Activated CD8-positive, alpha-beta T cell treated with anti-CD3 and anti-CD28 coated beads for 36 hours (primary cell): ENCODE results near the gene ACAP3. TPM values are rescaled to one million over a fixed set of nuclear protein-coding genes. Genes with fewer than 3 reads are reported as not detected.

Source experiments
- ATAC-seq: fragments of 200-7000 bp; cut with Tn5 transposase; one replicate; pipeline ENCODE4 v1.10.0; 2021; ENCODE audit warnings: mild to moderate bottlenecking, moderate library complexity
- CTCF ChIA-PET: fragments of 350-600 bp; sonication (Branson Sonifier 250); formaldehyde crosslinking; loops from one replicate; lab custom pipeline; 2021; ENCODE audit warnings: antibody characterized with exemption; lab: Charles Lee
- POLR2A ChIA-PET: fragments of 350-600 bp; sonication (Branson Sonifier 250); formaldehyde crosslinking; loops from one replicate; lab custom pipeline; 2021; ENCODE audit warnings: antibody characterized with exemption; lab: Charles Lee
- DNase-seq: peaks from one replicate; pipeline ENCODE4 v3.0.0-alpha.2; 2020
- H3K27ac Mint-ChIP-seq: one replicate; pipeline ENCODE4 v1.8.0; 2021; ENCODE audit warnings: mild to moderate bottlenecking, mixed read lengths
- H3K27me3 Mint-ChIP-seq: one replicate; pipeline ENCODE4 v1.8.0; 2021; ENCODE audit warnings: mixed read lengths
- H3K36me3 Mint-ChIP-seq: one replicate; pipeline ENCODE4 v1.8.0; 2021; ENCODE audit warnings: low read depth, mixed read lengths
- H3K4me1 Mint-ChIP-seq: one replicate; pipeline ENCODE4 v1.8.0; 2021; ENCODE audit warnings: low read depth, mixed read lengths
- H3K4me3 Mint-ChIP-seq: one replicate; pipeline ENCODE4 v1.8.0; 2021; ENCODE audit warnings: mild to moderate bottlenecking, moderate library complexity, mixed read lengths
- H3K9me3 Mint-ChIP-seq: one replicate; pipeline ENCODE4 v1.8.0; 2021; ENCODE audit warnings: mixed read lengths
- intact Hi-C: fragments of 100-400 bp; cut with micrococcal nuclease; formaldehyde crosslinking; loops from one replicate; pipeline ENCODE4 v1.10.0; 2022
- total RNA-seq, 2 experiments: library from RNA; stranded (reverse); gene quantifications; one replicate each; pipeline ENCODE4 v1.2.3, GENCODE V29; 2021
- TF ChIP-seq, protein P1 (sequence below): fragments of 200-600 bp; IDR thresholded peaks from one replicate; pipeline ENCODE4 v1.8.0; 2022; ENCODE audit warnings: antibody characterized with exemption, mild to moderate bottlenecking

Gene ACAP3
- total RNA-seq, 2 experiments from 2014 or later: 41.1 to 42.5 TPM

GRCh38 chr1:1273209-1273511 is 34.6 kb downstream of the ACAP3 start:
- H3K4me3 Mint-ChIP-seq: peak overlapping the region; percentile 90
- no peak for ATAC-seq
- H3K4me1 Mint-ChIP-seq: peaks cover 40% of the 10 kb centered on the region

DNA sequence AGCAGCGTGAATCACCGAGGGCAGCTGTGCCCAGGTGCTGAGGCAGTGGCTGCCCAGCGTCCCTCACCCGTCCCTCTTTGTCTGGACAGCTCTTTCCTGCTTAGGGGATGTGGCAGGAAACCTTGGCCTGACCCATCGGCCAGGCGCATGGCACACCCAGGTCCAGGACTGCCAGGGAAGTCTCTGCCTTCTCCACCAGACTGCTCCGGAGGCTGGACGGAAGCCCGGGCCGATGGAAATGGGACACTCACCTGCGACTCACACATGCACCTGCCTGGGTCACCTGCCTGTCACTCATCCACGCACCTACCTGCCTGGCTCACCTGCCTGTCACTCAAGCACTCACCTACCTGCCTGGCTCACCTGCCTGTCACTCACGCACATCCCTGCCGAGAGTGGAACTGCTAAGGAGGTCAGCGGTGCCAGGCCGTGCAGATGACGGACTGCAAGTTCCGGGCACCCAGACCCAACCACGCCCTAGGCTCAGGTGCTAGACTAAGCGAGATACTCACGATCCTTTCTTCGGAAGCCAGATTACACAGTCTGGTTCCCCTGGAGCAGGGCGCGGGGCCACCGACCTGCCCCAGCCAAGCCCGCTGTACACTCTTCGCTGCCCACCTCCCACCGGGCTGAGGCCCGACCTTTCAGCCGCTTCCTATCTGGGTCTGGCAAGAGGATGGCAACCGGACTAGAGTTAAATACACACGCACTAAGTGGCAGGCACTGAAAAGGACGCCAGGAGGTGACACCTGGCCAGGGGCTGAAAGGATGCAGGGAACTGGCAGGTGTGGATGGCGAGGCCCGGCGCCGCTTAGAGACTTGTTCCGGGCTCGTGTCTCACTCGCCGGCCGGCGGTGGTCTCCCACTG is 35.2 kb downstream of the ACAP3 start:
- H3K4me3 Mint-ChIP-seq: peak overlapping the region; percentile 90
- intact Hi-C loops: no loop called here
- ChIA-PET CTCF (interaction anchor here (1.6 to 2.3 kb wide), 2 partner anchors 150 to 239 kb away, joined by 3 to 9 read pairs; no protein-coding TSS in a partner anchor), POLR2A (interaction anchor here (0.9 to 1.1 kb wide), 3 partner anchors 9 to 151 kb away, joined by 3 read pairs; no protein-coding TSS in a partner anchor)
- peaks cover 25% of the 10 kb centered on the region for H3K36me3 Mint-ChIP-seq
- no peaks in the 10 kb centered on the region for H3K9me3 Mint-ChIP-seq
- H3K4me1 Mint-ChIP-seq: peaks cover 40% of the 10 kb centered on the region
- no peaks in the 10 kb centered on the region for H3K27me3 Mint-ChIP-seq
- peak overlapping the region; percentile 85 for H3K27ac Mint-ChIP-seq
- TF ChIP-seq, protein P1, sequence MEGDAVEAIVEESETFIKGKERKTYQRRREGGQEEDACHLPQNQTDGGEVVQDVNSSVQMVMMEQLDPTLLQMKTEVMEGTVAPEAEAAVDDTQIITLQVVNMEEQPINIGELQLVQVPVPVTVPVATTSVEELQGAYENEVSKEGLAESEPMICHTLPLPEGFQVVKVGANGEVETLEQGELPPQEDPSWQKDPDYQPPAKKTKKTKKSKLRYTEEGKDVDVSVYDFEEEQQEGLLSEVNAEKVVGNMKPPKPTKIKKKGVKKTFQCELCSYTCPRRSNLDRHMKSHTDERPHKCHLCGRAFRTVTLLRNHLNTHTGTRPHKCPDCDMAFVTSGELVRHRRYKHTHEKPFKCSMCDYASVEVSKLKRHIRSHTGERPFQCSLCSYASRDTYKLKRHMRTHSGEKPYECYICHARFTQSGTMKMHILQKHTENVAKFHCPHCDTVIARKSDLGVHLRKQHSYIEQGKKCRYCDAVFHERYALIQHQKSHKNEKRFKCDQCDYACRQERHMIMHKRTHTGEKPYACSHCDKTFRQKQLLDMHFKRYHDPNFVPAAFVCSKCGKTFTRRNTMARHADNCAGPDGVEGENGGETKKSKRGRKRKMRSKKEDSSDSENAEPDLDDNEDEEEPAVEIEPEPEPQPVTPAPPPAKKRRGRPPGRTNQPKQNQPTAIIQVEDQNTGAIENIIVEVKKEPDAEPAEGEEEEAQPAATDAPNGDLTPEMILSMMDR: no peak
- ATAC-seq (no peak), DNase-seq (peak; percentile 36)

More at GRCh38 chr1:1273209-1273511, 34.6 kb downstream of the ACAP3 start:
- intact Hi-C loops: no loop called here
- DNase-seq: no peak
- TF ChIP-seq, protein P1: no peak
- POLR2A ChIA-PET: interaction anchor here (0.6 to 1.4 kb wide), 6 partner anchors 10 to 230 kb away, joined by 3 to 4 read pairs (median 3); no protein-coding TSS in a partner anchor
- CTCF ChIA-PET: no interaction called here
- Mint-ChIP-seq H3K36me3 (peaks cover 24% of the 10 kb centered on the region), H3K27me3 (no peaks in the 10 kb centered on the region), H3K9me3 (no peaks in the 10 kb centered on the region), H3K27ac (peak overlapping the region; percentile 85)

GRCh38 chr1:1270813-1271212 is 36.9 kb downstream of the ACAP3 start:
- peaks cover 33% of the 10 kb centered on the region for H3K36me3 Mint-ChIP-seq
- no peaks in the 10 kb centered on the region for H3K9me3 Mint-ChIP-seq
- DNase-seq: no peak
- ChIA-PET POLR2A (interaction anchor here (0.9 to 1.5 kb wide), 3 partner anchors 20 to 102 kb away, joined by 3 read pairs; no protein-coding TSS in a partner anchor), CTCF (interaction anchor here (1.3 to 2.3 kb wide), 3 partner anchors 10 to 238 kb away, joined by 3 to 9 read pairs (median 4); no protein-coding TSS in a partner anchor)
- H3K27me3 Mint-ChIP-seq: no peaks in the 10 kb centered on the region
- TF ChIP-seq, protein P1: no peak
- peak overlapping the region; percentile 60 for H3K4me3 Mint-ChIP-seq
- peaks cover 42% of the 10 kb centered on the region for H3K4me1 Mint-ChIP-seq
- peak overlapping the region; percentile 47 for H3K27ac Mint-ChIP-seq
- no peak for ATAC-seq
- intact Hi-C loops: no loop called here

DNA sequence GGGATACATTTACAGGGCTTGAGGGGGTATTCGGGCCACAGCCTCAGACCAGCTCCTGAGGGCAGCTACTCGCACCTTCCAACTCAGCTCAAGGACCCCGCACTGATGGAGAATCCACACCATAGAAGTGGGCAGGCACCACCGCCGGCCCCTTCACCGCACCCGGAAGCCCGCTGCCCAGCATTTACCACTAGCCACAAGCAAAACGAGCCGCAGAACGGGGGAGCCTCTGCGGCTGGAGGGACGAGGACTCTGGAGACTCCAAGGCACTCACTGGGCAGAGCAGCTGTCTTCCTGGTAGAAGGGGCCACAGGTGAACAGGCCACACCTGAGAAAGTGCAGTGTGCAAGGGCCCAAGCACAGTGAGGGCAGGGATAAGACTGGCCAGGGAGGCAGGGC is 39.4 kb downstream of the ACAP3 start:
- ATAC-seq (no peak), DNase-seq (no peak)
- Mint-ChIP-seq H3K9me3 (no peaks in the 10 kb centered on the region), H3K4me3 (no peak overlapping the region), H3K27ac (peak overlapping the region; percentile 11), H3K27me3 (no peaks in the 10 kb centered on the region), H3K4me1 (peaks cover 39% of the 10 kb centered on the region), H3K36me3 (peaks cover 38% of the 10 kb centered on the region)
- intact Hi-C loops: no loop called here
- TF ChIP-seq, protein P1: no peak
- ChIA-PET CTCF (no interaction called here), POLR2A (interaction anchor here (1.1 kb wide), 1 partner anchor 155 kb away, joined by 3 read pairs; no protein-coding TSS in a partner anchor)
